HCT116 (cell line): Measurements from ENCODE around the gene LINGO4. TPM values are rescaled to one million over a fixed set of nuclear protein-coding genes. Genes with fewer than 3 reads are reported as not detected.

Experiments used
- ATAC-seq: fragments of 200-7000 bp; cut with Tn5 transposase; 2 replicates; pipeline ENCODE4 v1.9.1; 2020; ENCODE audit warnings: mild to moderate bottlenecking, moderate library complexity
- BruUV-seq: library from RNA; stranded (reverse); fragments of 400-500 nt; replicated peaks from 2 replicates; lab custom pipeline; 2021; lab: Mats Ljungman, UMichigan
- CTCF ChIA-PET: fragments of 300-600 bp; sonication (Branson Sonifier 250); formaldehyde crosslinking; loops from one replicate; lab custom pipeline; 2021; ENCODE audit warnings: antibody characterized with exemption; lab: Charles Lee
- POLR2A ChIA-PET: fragments of 300-600, 350-600 bp; sonication (Branson Sonifier 250); formaldehyde crosslinking; loops from one replicate; lab custom pipeline; 2021; ENCODE audit warnings: antibody characterized with exemption; lab: Charles Lee
- RAD21 ChIA-PET, 2 experiments: fragments of 300-600 bp; sonication (Branson Sonifier 250); formaldehyde crosslinking; loops; one replicate each; lab custom pipeline; 2023; ENCODE audit warnings: low total read pairs in 2 of 2; ENCODE audit not compliant: uncharacterized antibody in 2 of 2, unreplicated experiment in 2 of 2, low non-redundant PET in 1 of 2; lab: Charles Lee
- DNase-seq: peaks from one replicate; pipeline ENCODE4 v3.0.0-alpha.2; 2010; ENCODE audit warnings: low read depth, low spot score
- H2AFZ ChIP-seq: fragments of 200-600 bp; shearing (Covaris generic), sonication (generic); 2 replicates; pipeline ENCODE4 v1.6.1; 2017; ENCODE audit warnings: low read depth, mixed run types, mixed read lengths, antibody characterized with exemption, low read length; ENCODE audit not compliant: poor library complexity, severe bottlenecking
- H3K27ac ChIP-seq: 2 replicates; pipeline ENCODE4 v1.5.1; 2012; ENCODE audit warnings: low read depth, low read length
- H3K27me3 ChIP-seq: fragments of 200-600 bp; sonication (generic); 2 replicates; pipeline ENCODE4 v1.6.1; 2016; ENCODE audit warnings: mixed run types, low read length, mixed read lengths; ENCODE audit not compliant: insufficient read depth
- H3K36me3 ChIP-seq, 2 experiments: fragments of 200-500 bp in 1 of 2; fragments of 200-600 bp in 1 of 2; sonication (Bioruptor generic) in 1 of 2; sonication (generic) in 1 of 2; 2 replicates each; pipeline versions ENCODE4 v1.5.1 to v1.6.1; 2014 to 2016; ENCODE audit warnings: low read length in 2 of 2, inconsistent platforms in 1 of 2, mixed read lengths in 1 of 2, mixed run types in 1 of 2; ENCODE audit not compliant: insufficient read depth in 2 of 2, control insufficient read depth in 1 of 2
- H3K4me1 ChIP-seq, 2 experiments: fragments of 200-600 bp in 1 of 2; sonication (generic) in 1 of 2; 2 replicates each; pipeline versions ENCODE4 v1.5.1 to v1.6.1; 2012 to 2017; ENCODE audit warnings: low read length in 2 of 2, inconsistent platforms in 1 of 2, mild to moderate bottlenecking in 1 of 2, mixed read lengths in 1 of 2, mixed run types in 1 of 2, moderate library complexity in 1 of 2; ENCODE audit not compliant: insufficient read depth in 2 of 2, control insufficient read depth in 1 of 2
- H3K4me2 ChIP-seq: fragments of 200-600 bp; sonication (generic); 2 replicates; pipeline ENCODE4 v1.6.1; 2017; ENCODE audit warnings: mixed run types, low read length, mixed read lengths
- H3K4me3 ChIP-seq, 2 experiments: fragments of 200-600 bp in 1 of 2; sonication (generic) in 1 of 2; replicated peaks in 1 of 2; 2 replicates each; pipeline ENCODE4 v1.5.1; 2011 to 2016; ENCODE audit warnings: low read length in 2 of 2, control low read depth in 1 of 2, low read depth in 1 of 2, mild to moderate bottlenecking in 1 of 2, mixed read lengths in 1 of 2, mixed run types in 1 of 2
- H3K79me2 ChIP-seq: fragments of 200-600 bp; sonication (generic); 2 replicates; pipeline ENCODE4 v1.6.1; 2017; ENCODE audit warnings: mild to moderate bottlenecking, mixed run types, low read length, moderate library complexity, mixed read lengths; ENCODE audit not compliant: insufficient read depth
- H3K9ac ChIP-seq: fragments of 200-600 bp; sonication (generic); 2 replicates; pipeline ENCODE4 v1.6.1; 2016; ENCODE audit warnings: low read length, mixed read lengths
- H3K9me2 ChIP-seq: fragments of 200-600 bp; sonication (generic), shearing (Covaris generic); 2 replicates; pipeline ENCODE4 v1.6.1; 2017; ENCODE audit warnings: mixed run types, mild to moderate bottlenecking, moderate library complexity; ENCODE audit not compliant: insufficient read depth
- H3K9me3 ChIP-seq, 2 experiments: fragments of 200-500 bp in 1 of 2; fragments of 200-600 bp in 1 of 2; sonication (Bioruptor generic) in 1 of 2; sonication (generic) in 1 of 2; 2 replicates each; pipeline ENCODE4 v1.6.1; 2014 to 2017; ENCODE audit warnings: low read length in 2 of 2, mixed read lengths in 2 of 2, inconsistent platforms in 1 of 2, low read depth in 1 of 2, mild to moderate bottlenecking in 1 of 2, mixed run types in 1 of 2, moderate library complexity in 1 of 2; ENCODE audit not compliant: control insufficient read depth in 1 of 2, insufficient read depth in 1 of 2
- H4K20me1 ChIP-seq: fragments of 200-600 bp; sonication (generic), shearing (Covaris generic); 2 replicates; pipeline ENCODE4 v1.6.1; 2017; ENCODE audit warnings: mixed run types, mild to moderate bottlenecking, moderate library complexity; ENCODE audit not compliant: insufficient read depth
- CBX3 ChIP-seq: IDR thresholded peaks from 2 replicates; pipeline ENCODE4 v1.6.1; 2012; ENCODE audit warnings: low read depth
- CEBPB ChIP-seq: IDR thresholded peaks from 2 replicates; pipeline ENCODE4 v1.6.1; 2012; ENCODE audit warnings: low read depth
- EGR1 ChIP-seq: IDR thresholded peaks from 2 replicates; pipeline ENCODE4 v1.6.1; 2012; ENCODE audit warnings: low read depth
- EZH2 ChIP-seq: fragments of 200-600 bp; sonication (generic); IDR thresholded peaks from 2 replicates; pipeline ENCODE4 v1.6.1; 2017; ENCODE audit warnings: antibody characterized with exemption, mixed run types
- EZH2phosphoT487 ChIP-seq: fragments of 200-600 bp; IDR thresholded peaks from 2 replicates; pipeline ENCODE4 v1.6.1; 2018; ENCODE audit warnings: antibody characterized with exemption, borderline replicate concordance
- FOSL1 ChIP-seq: IDR thresholded peaks from 2 replicates; pipeline ENCODE4 v1.6.1; 2012; ENCODE audit warnings: low read depth
- JUND ChIP-seq: IDR thresholded peaks from 2 replicates; pipeline ENCODE4 v1.6.1; 2012
- POLR2A ChIP-seq: IDR thresholded peaks from 2 replicates; pipeline ENCODE4 v1.7.0; 2011; ENCODE audit warnings: borderline replicate concordance; ENCODE audit not compliant: insufficient read depth, insufficient read length; ENCODE audit errors: extremely low read depth
- RAD21 ChIP-seq: IDR thresholded peaks from 2 replicates; pipeline ENCODE4 v1.6.1; 2012; ENCODE audit warnings: low read depth, mild to moderate bottlenecking
- SRF ChIP-seq: IDR thresholded peaks from 2 replicates; pipeline ENCODE4 v1.6.1; 2012; ENCODE audit warnings: low read depth
- YY1 ChIP-seq: IDR thresholded peaks from 2 replicates; pipeline ENCODE4 v1.6.1; 2011; ENCODE audit warnings: low read length, low read depth, moderate library complexity, mild to moderate bottlenecking; ENCODE audit not compliant: insufficient replicate concordance; ENCODE audit errors: extremely low read depth
- intact Hi-C: fragments of 100-400 bp; cut with micrococcal nuclease; formaldehyde crosslinking; loops from 2 replicates; pipeline ENCODE4 v1.10.0; 2022
- total RNA-seq: library from RNA; stranded (reverse); gene quantifications from one replicate; pipeline ENCODE4 v1.2.1, GENCODE V29; 2021; ENCODE audit not compliant: unreplicated experiment
- TF ChIP-seq, protein P1 (sequence below), 3 experiments: fragments of 200-600 bp in 1 of 3; sonication (generic) in 1 of 3; IDR thresholded peaks in 2 of 3; conservative IDR thresholded peaks in 1 of 3; 2 replicates each; pipeline ENCODE4 v1.5.1; 2012 to 2017; ENCODE audit warnings: low read depth in 2 of 3, low read length in 2 of 3, antibody characterized with exemption in 1 of 3, borderline replicate concordance in 1 of 3, control low read depth in 1 of 3, mild to moderate bottlenecking in 1 of 3, mixed read lengths in 1 of 3, mixed run types in 1 of 3, moderate library complexity in 1 of 3; ENCODE audit not compliant: insufficient read depth in 1 of 3
- TF ChIP-seq, protein P2 (sequence below): IDR thresholded peaks from 2 replicates; pipeline ENCODE4 v1.6.1; 2012
- TF ChIP-seq, protein P3 (sequence below): IDR thresholded peaks from 2 replicates; pipeline ENCODE4 v1.6.1; 2012
- TF ChIP-seq, protein P4 (sequence below): IDR thresholded peaks from 2 replicates; pipeline ENCODE4 v1.6.1; 2011; ENCODE audit warnings: mild to moderate bottlenecking, low read length, moderate library complexity; ENCODE audit not compliant: insufficient replicate concordance; ENCODE audit errors: extremely low read depth

LINGO4 gene
- total RNA-seq, 1 experiment from 2014 or later: not detected

DNA sequence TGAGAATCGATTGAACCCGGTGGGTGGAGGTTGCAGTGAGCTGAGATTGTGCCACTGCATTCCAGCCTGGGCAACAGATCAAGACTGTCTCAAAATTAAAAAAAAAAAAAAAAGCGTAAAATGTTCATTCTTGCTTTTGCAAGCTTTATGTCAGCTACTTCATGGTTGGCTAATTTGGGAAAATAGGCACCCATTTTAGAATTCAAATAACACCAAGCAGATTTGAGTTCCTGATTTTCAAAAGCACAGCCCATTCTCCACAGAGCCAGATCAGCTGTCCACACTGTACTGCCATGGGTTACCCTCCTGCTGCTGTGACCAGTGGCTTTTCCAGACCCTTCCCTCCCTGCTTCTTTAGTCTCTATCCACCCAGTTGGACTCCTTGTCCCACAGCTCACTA, 43.9 kb upstream of the LINGO4 start:
- no peak overlapping the region for H3K4me2 ChIP-seq
- DNase-seq (no peak), ATAC-seq (no peak)
- CTCF ChIA-PET: no interaction called here
- no peaks in the 10 kb centered on the region for H3K79me2 ChIP-seq
- H4K20me1 ChIP-seq: no peaks in the 10 kb centered on the region
- no peak overlapping the region for H3K9ac ChIP-seq
- no peaks in the 10 kb centered on the region for H3K9me3 ChIP-seq
- no TSS peak for BruUV-seq
- H2AFZ ChIP-seq: no peak overlapping the region
- H3K27ac ChIP-seq: no peak overlapping the region
- H3K36me3 ChIP-seq: no peaks in the 10 kb centered on the region
- no peaks in the 10 kb centered on the region for H3K9me2 ChIP-seq
- RAD21 ChIA-PET: no interaction called here
- H3K4me3 ChIP-seq: no peak overlapping the region
- H3K4me1 ChIP-seq: peaks cover 0 to 12% of the 10 kb centered on the region in 2 experiments; a peak in 2 of 4 replicates
- intact Hi-C loops: no loop called here
- peaks cover 6% of the 10 kb centered on the region; the same call in 1 of the 2 replicates for H3K27me3 ChIP-seq
- TF ChIP-seq, protein P1, sequence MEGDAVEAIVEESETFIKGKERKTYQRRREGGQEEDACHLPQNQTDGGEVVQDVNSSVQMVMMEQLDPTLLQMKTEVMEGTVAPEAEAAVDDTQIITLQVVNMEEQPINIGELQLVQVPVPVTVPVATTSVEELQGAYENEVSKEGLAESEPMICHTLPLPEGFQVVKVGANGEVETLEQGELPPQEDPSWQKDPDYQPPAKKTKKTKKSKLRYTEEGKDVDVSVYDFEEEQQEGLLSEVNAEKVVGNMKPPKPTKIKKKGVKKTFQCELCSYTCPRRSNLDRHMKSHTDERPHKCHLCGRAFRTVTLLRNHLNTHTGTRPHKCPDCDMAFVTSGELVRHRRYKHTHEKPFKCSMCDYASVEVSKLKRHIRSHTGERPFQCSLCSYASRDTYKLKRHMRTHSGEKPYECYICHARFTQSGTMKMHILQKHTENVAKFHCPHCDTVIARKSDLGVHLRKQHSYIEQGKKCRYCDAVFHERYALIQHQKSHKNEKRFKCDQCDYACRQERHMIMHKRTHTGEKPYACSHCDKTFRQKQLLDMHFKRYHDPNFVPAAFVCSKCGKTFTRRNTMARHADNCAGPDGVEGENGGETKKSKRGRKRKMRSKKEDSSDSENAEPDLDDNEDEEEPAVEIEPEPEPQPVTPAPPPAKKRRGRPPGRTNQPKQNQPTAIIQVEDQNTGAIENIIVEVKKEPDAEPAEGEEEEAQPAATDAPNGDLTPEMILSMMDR (IDR thresholded peaks at IDR 0.05 in 2 of 3, conservative IDR thresholded peaks at IDR 0.05 in 1 of 3; ENCODE audit: borderline replicate concordance in 1 of 3, insufficient read depth in 1 of 3, low read depth in 2 of 3, low read length in 2 of 3): no peak
- no peak for TF ChIP-seq RAD21
- no peak for TF ChIP-seq YY1
- no peak for TF ChIP-seq CBX3
- no peak for TF ChIP-seq SRF
- no peak for TF ChIP-seq CEBPB
- TF ChIP-seq EGR1: no peak
- TF ChIP-seq, protein P2, sequence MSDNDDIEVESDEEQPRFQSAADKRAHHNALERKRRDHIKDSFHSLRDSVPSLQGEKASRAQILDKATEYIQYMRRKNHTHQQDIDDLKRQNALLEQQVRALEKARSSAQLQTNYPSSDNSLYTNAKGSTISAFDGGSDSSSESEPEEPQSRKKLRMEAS: no peak
- TF ChIP-seq EZH2: no peak
- TF ChIP-seq FOSL1: no peak
- no peak for TF ChIP-seq POLR2A
- TF ChIP-seq JUND: no peak
- TF ChIP-seq, protein P3, sequence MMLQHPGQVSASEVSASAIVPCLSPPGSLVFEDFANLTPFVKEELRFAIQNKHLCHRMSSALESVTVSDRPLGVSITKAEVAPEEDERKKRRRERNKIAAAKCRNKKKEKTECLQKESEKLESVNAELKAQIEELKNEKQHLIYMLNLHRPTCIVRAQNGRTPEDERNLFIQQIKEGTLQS: no peak
- TF ChIP-seq, protein P4, sequence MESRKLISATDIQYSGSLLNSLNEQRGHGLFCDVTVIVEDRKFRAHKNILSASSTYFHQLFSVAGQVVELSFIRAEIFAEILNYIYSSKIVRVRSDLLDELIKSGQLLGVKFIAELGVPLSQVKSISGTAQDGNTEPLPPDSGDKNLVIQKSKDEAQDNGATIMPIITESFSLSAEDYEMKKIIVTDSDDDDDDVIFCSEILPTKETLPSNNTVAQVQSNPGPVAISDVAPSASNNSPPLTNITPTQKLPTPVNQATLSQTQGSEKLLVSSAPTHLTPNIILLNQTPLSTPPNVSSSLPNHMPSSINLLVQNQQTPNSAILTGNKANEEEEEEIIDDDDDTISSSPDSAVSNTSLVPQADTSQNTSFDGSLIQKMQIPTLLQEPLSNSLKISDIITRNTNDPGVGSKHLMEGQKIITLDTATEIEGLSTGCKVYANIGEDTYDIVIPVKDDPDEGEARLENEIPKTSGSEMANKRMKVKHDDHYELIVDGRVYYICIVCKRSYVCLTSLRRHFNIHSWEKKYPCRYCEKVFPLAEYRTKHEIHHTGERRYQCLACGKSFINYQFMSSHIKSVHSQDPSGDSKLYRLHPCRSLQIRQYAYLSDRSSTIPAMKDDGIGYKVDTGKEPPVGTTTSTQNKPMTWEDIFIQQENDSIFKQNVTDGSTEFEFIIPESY: no peak
- no peak for TF ChIP-seq EZH2phosphoT487
- POLR2A ChIA-PET: no interaction called here
